Measurements from ENCODE around the gene CEACAM21.
A peak's percentile ranks its signal among the peaks of the same experiment; 100 is the strongest.
"Not testable (repeated sequence)": the region's sequence is repeated elsewhere in the genome, so short reads cannot be mapped to it uniquely, and the experiment has no call there.

The CEACAM21 gene

DNA sequence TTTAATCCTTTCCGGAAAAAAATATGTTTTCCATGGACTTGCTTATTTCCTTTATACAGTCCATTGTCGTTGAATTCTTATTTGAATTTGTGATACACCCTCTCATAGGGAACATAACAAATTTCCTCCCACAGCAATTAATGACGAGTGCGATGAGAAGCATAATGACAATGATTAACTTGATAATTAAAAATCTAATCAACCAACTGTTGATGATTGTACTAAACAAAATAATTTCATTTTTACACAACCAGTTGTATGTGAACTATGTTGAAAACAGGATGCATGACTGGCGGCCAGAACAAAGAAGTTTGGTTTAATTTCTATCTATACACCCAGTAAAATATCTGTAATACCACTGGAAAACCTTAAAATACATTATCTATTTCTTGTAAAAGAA, 26.1 kb upstream of the CEACAM21 start:
- DNase-seq (ENCODE audit: low spot score), result no peak

DNA sequence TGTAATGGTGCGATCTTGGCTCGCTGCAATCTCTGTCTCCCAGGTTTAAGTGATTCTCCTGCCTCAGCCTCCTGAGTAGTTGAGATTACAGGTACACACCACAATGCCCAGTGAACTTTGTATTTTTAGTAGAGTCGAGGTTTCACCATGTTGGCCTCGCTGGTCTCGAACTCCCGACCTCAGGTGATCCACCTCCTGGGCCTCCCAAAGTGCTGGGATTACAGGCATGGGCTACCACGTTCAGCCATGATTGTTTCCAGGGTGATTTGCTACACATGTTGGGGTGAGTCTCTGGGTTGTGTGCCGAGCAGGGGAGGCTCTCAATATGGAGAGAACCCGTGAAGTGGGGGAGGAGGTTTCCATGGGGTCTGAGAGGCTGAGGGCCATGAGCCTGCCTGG, 24.8 kb upstream of the CEACAM21 start:
- no peak for DNase-seq (ENCODE audit: low spot score)

DNA sequence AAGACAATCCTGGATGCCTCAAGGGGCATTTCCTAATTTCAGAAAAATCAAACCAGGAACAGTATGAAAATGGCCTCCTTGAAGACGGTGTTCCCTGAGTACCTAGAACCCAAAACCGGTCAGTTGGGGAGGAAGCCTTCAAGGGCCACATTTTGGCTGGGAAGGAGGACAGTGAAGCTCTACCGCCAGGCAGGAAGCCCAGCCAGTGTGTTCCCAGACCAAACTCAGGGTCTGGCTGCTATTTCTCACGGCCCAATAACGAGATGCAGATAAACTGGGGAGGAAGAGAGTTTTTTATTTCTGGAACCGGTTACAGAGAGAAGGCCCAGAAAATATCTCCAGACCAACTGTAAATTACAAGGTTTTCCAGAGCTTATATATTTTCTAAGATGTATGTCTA, 24.3 kb upstream of the CEACAM21 start:
- DNase-seq (ENCODE audit: low spot score), result no peak

DNA sequence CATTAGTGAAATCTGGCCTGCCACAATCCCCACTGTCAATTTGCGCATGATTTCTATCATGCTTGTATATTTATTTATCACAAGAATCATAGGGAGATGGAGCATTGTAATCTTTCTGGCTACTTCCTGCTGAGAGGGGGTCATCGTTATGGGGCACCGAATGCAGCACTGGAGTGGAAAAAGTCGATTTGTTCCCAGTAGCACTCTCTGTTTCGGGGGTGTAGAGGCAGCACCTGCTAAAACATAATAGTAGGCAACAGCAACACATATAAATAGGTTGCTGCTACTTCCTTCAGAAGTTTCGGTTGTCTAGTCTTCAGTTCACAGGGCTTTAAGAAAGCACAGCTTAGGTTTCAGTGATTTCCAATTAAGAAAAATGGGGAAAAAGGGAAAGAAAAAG, 23.4 kb upstream of the CEACAM21 start:
- DNase-seq (ENCODE audit: low spot score), result no peak

DNA sequence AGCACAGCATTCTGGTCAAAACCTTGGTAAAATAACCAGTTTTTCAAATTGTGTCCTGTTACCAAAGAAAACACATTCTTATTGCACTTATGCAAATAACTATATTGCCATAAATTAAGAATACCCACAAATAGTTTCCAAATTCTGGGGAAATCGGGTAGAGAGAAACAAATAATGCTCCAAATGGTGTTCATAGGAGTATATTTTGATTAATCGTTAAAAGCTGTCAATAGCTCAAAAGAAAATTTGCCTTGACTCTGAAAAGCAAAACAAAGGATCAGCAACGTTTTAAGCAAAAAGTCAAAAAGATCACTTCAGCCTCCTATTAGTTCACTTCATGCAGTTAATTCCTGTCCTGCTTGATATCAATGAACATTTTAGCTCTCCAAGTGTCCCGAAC, 22.2 kb upstream of the CEACAM21 start:
- DNase-seq (ENCODE audit: low spot score), result no peak

DNA sequence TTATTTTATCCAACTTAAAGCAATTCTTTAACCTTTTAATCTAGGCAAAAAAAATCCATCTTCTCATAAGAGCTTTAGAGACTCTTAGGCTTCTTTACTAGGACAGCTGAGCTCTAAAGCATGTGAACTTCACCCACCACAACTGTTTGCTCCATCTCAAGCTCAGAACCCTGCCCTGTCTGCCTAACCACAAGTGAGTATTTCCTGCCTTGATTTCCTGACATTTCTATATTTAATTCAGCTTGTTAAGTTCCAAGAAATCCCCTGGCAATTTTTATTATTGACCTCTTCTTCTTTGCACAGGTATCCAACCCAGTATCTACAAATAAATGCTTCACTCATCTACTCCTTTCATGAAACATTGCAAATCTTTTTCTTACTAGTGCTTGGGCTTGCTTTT, 21.1 kb upstream of the CEACAM21 start:
- no peak for DNase-seq (ENCODE audit: low spot score)

DNA sequence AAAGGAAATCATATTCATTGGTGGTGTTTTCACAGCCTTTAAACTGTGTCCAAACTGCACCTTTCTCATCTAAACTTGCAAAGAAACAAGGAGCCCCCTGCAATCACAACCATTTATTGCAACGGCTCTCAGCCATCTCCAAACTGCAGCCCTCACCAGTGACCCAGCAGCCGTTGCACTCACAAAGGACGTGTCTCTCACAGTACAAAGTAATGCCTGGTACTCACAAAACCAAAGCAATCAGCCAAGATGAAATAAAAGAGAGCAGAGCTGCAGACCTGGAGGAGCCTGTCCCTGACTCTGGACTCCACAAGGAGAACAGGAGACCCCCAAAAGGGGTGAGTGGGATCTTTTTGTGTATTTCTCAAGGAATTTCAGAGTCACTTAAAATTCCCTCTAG, 20.2 kb upstream of the CEACAM21 start:
- no peak for DNase-seq (ENCODE audit: low spot score)

DNA sequence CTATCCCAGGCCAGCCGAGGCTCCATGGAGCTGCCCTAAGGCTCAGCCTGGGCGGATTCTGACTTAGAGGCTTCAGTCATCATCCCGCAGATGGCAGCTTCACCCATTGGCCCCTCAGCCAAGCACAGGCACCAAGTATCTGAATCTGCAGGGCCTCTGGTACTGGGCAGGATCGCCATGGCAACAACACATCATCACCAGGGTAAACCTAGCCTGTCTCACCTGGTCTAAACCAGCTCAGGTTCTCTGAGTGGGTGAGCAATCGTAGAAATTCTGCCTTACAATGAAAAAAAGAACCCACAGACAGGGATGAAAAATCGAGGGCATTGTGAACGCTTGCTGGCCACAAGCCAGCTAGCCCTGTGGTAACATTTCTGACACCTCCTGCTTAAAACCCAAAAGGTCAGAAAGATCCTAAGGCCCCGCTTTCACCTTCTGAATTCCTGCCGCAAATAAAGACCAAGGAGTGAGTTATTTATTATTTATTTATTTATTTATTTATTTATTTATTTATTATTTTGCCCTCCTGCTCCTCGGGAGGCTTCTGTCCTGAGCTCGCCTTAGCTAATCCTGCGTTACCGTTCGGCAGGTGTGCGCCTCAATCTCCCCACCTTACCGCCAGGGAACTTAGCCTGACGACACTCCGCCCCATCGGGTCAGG, 12.0 kb upstream of the CEACAM21 start:
- DNase-seq (ENCODE audit: low spot score), result no peak

DNA sequence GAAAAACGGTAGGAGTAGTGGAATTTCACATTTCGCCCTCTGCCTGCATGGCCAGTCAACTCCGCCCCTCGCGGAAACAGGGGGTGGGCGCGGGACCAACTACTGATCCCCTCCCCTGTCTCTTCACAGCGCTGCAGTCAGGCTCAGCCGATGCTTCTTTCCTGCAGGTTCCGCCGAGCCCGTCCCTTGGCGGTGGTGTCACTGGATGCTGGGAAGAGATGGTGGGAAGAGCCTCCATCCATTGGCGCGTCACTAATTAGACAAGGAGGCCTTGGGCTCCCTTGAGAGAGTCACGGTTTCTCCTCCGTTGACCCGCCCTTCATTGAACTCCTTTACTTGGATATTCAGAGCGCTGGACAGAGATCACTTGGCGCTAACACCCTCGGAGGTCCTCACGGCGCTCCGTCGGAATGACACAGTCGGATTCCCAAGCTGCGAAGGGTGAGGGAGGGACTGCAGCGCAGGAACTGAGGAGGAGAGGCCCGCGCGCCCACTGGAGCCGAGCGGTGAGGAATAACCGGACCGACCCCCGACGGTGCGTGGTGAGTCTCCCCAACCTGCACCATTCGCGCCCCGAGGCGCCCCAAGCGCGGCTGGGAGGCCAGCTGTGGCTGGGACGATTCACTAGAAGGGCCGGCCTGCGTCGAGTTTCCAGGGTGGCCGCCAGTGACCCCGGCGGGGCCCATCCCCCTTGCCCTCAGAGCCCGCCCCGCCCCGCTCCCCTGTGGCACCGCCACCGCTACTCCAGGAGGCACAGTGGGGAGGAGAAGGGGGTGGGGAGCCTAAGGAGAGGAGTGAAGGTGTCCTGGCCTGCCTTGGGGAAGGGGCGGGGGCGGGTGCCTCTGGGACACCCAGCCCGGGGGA, 11.2 kb upstream of the CEACAM21 start:
- peak; percentile 35 for DNase-seq (ENCODE audit: low spot score)

DNA sequence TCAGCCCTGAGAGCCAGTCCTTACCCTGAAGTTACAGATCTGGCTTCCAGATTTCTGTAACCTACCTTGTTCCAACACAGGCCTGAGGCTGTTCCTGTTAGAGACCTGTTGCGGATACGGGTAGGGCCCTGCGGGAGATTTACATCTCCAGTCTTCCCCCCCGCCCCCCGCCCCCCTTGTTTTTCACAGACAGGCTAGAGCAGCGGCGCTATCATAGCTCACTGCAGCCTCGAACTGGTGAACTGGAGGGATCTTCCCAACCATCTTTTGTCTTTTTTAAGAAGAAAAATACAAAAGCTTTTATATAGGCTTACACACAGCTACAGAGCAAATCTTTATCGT, 10.6 kb upstream of the CEACAM21 start:
- no peak for DNase-seq (ENCODE audit: low spot score)

DNA sequence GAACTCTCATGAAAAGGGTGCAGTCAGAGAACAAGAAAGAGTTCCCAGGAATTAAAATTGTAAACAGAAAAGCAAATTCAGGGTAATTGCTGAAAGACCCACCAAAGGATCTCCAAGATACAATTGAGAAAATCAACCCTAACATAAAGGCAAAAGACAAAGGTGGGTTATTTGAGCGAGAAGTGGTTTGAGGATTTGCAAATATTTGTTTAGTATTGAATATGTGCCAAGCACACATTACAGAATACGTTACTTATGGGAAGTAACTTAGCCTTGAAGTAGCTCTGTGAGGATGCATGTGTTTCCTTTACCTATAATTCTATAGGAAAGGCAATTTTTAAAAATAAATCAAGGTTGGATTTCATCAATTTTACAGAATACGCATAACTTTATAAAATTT, 10.0 kb upstream of the CEACAM21 start:
- no peak for DNase-seq (ENCODE audit: low spot score)

DNA sequence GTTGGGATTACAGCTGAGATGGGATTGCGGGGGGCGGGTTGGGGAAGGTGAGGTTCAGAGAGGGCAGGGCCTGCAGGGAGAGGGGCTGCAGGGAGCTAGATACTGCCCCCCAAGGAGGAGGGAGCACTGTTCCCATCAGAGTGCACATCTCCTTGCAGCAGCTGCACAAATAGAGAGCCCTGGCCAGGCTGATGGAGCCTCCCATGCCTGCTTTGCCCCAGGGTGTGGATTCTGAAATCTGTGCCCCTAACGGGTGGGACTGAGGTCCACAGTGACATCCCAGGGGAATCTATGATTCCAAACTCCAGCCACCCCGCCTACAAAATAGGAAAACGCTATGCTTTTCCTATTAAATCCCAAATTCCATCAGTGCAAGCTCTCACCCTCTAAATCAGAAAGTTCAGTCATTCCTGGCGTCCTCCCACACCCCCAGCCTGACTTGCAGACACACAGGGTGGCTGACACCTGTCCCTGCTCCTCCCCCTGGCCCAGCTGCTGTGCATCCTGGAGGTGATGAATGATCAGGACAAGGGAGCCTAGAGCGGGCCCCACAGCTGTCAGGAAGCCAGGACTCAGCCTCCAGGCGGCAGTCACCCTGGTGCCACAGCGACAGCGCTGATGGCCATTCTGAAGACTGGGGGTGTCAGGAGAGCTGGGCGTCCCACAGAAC, 6.3 kb upstream of the CEACAM21 start:
- DNase-seq (ENCODE audit: low spot score), result no peak

DNA sequence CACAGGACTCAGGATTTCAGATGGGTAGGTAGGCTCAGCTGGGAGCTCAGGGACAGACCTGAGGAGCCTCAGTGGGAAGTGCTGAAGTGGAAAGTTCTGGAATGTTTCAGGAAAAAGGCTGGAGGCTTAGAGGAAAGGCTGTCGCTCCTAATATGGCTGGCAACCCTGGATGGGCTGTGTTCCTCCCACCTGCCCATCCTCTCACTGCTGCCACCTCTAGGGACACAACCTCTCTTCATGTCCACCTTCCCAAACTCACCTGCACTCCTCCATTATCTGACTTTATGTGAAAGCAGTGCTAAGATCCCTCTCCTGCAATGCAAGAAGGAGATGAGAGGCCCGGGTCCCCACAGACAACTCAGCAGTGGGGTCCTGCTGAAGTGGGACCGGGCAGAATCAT, 5.8 kb upstream of the CEACAM21 start:
- no peak for DNase-seq (ENCODE audit: low spot score)

DNA sequence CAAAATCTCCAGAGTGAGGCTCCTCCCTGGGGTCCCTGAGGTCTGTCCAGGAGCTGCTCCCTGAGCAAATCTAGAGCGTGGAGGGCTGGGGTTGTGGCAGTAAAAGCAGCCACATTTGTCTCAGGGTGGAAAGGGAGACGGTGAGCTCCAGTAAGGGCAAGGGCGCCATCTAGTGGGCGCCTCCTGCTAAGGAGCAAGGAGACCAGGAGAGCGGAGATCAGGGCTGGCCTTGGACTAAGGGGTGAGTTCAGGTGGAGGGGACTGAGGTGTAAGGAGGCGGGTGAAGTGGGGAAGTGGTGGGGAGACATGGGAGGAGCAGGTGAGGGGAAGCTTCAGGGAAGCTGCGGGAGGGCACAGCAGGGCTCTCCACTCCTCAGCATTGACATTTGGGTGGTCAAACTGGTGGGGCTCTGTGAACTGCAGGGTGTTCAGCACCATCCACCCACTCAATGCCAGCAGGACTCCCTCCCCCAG, 5.3 kb upstream of the CEACAM21 start:
- peak; percentile 77 for DNase-seq (ENCODE audit: low spot score)

DNA sequence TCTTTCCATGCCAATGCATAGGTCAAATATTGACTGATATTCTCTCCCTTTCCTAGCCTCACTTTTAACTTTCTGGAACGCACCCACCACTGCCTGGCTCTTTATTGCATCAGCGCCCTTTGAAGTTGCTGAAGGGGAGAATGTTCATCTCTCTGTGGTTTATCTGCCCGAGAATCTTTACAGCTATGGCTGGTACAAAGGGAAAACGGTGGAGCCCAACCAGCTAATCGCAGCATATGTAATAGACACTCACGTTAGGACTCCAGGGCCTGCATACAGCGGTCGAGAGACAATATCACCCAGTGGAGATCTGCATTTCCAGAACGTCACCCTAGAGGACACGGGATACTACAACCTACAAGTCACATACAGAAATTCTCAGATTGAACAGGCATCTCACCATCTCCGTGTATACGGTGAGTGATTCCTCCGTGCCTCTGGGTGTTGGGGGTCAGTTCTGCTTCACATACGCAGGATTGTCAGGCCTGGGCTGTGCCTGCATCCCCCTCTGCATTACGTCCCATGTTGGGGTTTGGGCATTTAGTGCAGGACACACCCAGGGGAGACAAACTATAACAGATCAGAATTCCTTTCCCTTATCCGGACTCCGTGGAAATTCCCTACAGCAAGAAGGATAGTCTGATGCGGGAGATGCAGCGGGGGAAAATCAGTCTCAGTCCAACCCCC, 1.3 kb downstream of the CEACAM21 start:
- DNase-seq (ENCODE audit: low spot score), result no peak

DNA sequence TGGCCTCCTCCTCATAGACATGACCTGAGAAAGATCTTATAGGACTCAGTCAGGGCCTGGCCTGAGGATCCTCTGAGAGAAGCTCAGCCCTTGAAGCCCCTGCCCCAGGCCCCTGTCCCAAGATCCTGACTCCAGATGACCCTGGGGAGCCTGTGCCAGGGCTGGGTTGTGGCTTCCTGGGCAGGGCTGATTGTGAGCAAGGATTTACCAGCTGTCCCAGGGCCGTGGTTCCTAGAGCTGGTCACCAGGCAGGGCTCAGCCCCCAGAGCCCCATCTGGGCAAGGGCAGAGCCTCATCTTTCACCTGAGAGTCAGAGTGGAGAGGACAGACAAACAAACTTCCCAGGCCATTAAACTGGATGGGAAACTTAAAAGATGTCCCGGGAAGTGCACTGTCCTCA, 1.9 kb downstream of the CEACAM21 start:
- DNase-seq (ENCODE audit: low spot score), result no peak

DNA sequence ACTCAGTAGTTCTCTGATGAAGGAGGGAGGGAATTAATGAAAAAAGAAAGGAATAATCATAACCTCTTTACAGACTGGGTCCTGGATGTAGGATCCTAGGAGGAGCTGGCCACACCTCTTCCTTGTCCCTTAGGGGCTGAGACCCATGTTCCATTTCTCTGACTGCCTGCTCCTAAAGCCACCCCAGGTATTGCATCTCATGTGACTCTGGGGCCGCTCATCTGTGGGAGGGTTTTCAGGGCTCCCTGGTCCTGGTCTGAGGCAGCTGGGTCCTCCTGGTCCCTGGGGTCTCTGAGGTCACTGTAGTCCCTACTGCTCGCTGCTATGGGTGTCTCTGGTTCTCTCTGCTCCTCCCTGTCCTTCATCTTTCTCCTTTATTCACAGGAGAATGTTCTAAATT, 2.9 kb downstream of the CEACAM21 start:
- DNase-seq (ENCODE audit: low spot score), result no peak

DNA sequence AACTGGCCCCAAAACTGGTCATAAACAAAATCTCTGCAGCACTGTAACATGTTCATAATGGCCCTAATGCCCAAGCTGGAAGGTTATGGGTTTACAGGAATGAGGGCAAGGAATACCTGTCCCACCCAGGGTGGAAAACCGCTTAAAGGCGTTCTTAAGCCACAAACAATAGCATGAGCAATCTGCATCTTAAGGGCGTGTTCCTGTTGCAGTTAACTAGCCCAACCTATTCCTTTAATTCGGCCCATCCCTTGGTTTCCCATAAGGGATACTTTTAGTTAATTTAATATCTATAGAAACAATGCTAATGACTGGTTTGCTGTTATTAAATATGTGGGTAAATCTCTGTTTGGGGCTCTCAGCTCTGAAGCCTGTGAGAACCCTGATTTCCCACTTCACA, 5.1 kb downstream of the CEACAM21 start:
- DNase-seq (ENCODE audit: low spot score), result not testable (repeated sequence)

DNA sequence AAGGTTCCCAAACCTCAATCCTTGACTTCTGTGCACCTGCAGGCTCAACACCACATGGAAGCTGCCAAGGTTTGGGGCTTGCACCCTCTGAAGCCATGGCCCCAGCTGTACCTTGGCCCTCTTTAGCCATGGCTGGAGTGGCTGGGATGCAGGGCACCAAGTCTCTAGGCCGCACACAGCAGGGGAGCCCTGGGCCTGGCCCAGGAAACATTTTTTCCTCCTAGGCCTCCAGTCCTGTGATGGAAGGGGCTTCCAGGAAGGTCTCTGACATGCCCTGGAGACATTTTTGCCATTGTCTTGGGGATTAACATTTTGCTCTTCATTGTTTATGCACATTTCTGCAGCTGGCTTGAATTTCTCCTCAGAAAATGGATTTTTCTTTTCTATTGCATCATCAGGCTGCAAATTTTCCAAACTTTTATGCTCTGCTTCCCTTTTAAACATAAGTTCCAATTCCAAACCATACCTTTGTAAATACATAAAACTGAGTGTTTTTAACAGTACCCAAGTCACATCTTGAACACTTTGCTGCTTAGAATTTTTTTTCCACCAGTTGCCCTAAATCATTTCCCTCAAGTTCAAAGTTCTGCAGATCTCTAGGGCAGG, 6.7 kb downstream of the CEACAM21 start:
- not testable (repeated sequence) for DNase-seq (ENCODE audit: low spot score)

DNA sequence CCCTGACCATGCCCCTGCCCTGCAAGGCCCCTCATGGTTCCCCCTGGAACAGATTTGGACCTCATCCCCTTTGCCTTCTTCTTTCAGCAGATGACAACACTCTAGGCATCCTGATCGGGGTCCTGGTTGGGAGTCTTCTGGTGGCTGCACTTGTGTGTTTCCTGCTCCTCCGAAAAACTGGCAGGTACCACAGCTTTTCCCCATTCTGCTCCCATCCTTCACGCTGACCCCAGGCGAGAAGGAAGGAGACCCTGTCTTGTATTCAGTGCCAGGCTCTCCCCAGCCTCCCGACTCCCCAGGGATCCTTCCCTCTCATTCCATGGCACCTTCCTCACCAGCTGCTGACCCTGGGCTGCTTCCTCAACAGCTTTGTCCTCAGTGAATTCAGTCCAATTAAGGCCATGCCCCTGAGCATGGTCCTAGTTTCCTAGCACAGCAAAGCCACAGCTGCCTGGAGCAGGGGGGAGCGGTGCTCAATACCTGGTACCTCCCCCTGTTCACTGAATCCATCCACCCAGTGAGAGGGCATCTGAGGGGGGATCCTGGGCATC, 8.4 kb downstream of the CEACAM21 start:
- DNase-seq (ENCODE audit: low spot score), result no peak

DNA sequence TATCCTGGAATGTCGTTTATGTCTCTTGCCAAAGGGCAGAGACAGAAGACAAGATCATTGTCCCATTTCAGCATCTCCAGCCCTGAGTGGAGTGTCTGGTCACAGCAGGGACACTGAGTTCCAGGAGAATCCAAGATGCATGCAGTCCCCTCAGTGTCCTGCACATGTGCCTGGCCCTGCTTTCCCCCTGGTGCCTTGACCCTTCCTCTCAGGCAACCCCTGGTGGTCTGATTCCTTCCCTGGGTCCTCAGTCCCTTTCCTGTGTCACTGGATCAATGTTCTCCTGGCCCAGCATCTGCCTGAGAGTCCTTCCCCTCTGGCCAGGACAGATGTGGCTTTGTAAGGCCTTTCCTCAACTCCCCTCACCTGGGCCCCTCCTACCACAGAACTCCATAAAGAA, 9.0 kb downstream of the CEACAM21 start:
- DNase-seq (ENCODE audit: low spot score), result no peak

DNA sequence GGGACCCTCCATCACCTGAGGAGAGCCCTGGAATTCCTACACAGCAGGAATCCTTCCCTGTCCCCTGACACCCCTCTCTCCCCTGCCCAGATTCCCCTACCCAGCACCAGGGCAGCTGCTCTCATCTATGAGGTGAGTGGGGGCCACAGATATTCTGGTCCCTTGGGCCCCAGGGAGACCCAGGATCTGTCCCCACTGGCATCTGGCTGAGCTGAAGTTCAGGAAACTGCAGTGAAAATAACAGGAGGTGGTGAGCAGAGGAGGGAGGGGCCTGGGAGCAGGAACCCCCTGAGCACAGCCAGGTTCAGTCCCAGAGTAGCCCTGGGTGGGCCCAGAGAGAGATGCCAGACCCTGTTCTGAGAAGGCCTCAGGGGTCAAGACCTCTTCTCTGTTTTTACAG, 10.1 kb downstream of the CEACAM21 start:
- DNase-seq (ENCODE audit: low spot score), result no peak

Data from iPS-NIHi11 (cell line).